Endothelial cell of umbilical vein (primary cell): ENCODE results near the gene SRPX. TPM values are rescaled to one million over a fixed set of nuclear protein-coding genes. Genes with fewer than 3 reads are reported as not detected.
A peak's percentile ranks its signal among the peaks of the same experiment; 100 is the strongest.

Source experiments
- BruUV-seq: library from RNA; stranded (reverse); fragments of 400-500 nt; replicated peaks from 2 replicates; lab custom pipeline; 2021; lab: Mats Ljungman, UMichigan
- CTCF ChIA-PET: fragments of 300-600, 350-600 bp; sonication (Branson Sonifier 250); formaldehyde crosslinking; loops from one replicate; lab custom pipeline; 2021; ENCODE audit warnings: antibody characterized with exemption, inconsistent platforms; lab: Charles Lee
- POLR2A ChIA-PET: fragments of 300-600, 350-600 bp; sonication (Branson Sonifier 250); formaldehyde crosslinking; loops from one replicate; lab custom pipeline; 2021; ENCODE audit warnings: antibody characterized with exemption, inconsistent platforms; lab: Charles Lee
- DNase-seq: peaks from one replicate; pipeline ENCODE4 v3.0.0-alpha.2; 2011; ENCODE audit warnings: low read depth, low spot score
- FAIRE-seq: peaks from 2 replicates; lab custom pipeline; 2011; peaks lifted over from hg19 to GRCh38; lab: Jason Lieb, UNC
- H2AFZ ChIP-seq: 2 replicates; pipeline ENCODE4 v1.6.0; 2012; ENCODE audit warnings: low read depth, low read length, control low read depth, inconsistent platforms
- H3K27ac ChIP-seq: 2 replicates; pipeline ENCODE4 v1.5.1; 2011; ENCODE audit warnings: low read depth, mild to moderate bottlenecking, control low read depth, low read length, moderate library complexity; ENCODE audit not compliant: insufficient read depth
- H3K27me3 ChIP-seq, 2 experiments: 2 replicates each; pipeline versions ENCODE4 v1.6.0 to v1.6.1; 2011; ENCODE audit warnings: low read length in 2 of 2, mixed read lengths in 1 of 2; ENCODE audit not compliant: control insufficient read depth in 2 of 2, insufficient read depth in 2 of 2
- H3K36me3 ChIP-seq, 2 experiments: 2 replicates in 1 of 2; 3 replicates in 1 of 2; pipeline ENCODE4 v1.5.1; 2011; ENCODE audit warnings: low read length in 2 of 2, mild to moderate bottlenecking in 1 of 2, moderate library complexity in 1 of 2; ENCODE audit not compliant: control insufficient read depth in 2 of 2, insufficient read depth in 2 of 2; ENCODE audit errors: extremely low read depth in 1 of 2
- H3K4me1 ChIP-seq: 3 replicates; pipeline ENCODE4 v1.5.1; 2011; ENCODE audit warnings: mild to moderate bottlenecking, low read length; ENCODE audit not compliant: control insufficient read depth, insufficient read depth; ENCODE audit errors: extremely low read depth
- H3K4me2 ChIP-seq: 2 replicates; pipeline ENCODE4 v1.6.1; 2011; ENCODE audit warnings: low read length, control low read depth, mixed read lengths; ENCODE audit not compliant: insufficient read depth
- H3K4me3 ChIP-seq, 3 experiments: fragments of 200-600 bp in 1 of 3; sonication (generic), shearing (Covaris generic) in 1 of 3; replicated peaks in 1 of 3; 2 replicates each; pipeline ENCODE4 v1.5.1; 2011 to 2016; ENCODE audit warnings: control low read depth in 3 of 3, low read length in 3 of 3, mild to moderate bottlenecking in 2 of 3, inconsistent platforms in 1 of 3, low read depth in 1 of 3, moderate library complexity in 1 of 3; ENCODE audit not compliant: insufficient read depth in 1 of 3
- H3K79me2 ChIP-seq: 2 replicates; pipeline ENCODE4 v1.6.0; 2012; ENCODE audit warnings: low read length, inconsistent platforms; ENCODE audit not compliant: control insufficient read depth, insufficient read depth
- H3K9ac ChIP-seq: replicated peaks from 2 replicates; pipeline ENCODE3; 2011; ENCODE audit warnings: low read length, control low read depth; ENCODE audit not compliant: insufficient read depth; ENCODE audit errors: extremely low read depth
- H3K9me1 ChIP-seq: replicated peaks from 3 replicates; pipeline ENCODE4 v1.6.0; 2011; ENCODE audit warnings: mild to moderate bottlenecking, low read length; ENCODE audit not compliant: control insufficient read depth, insufficient read depth; ENCODE audit errors: extremely low read depth
- H3K9me3 ChIP-seq: replicated peaks from 2 replicates; pipeline ENCODE4 v1.5.1; 2012; ENCODE audit warnings: low read length, inconsistent platforms; ENCODE audit not compliant: control insufficient read depth, insufficient read depth
- H4K20me1 ChIP-seq: replicated peaks from 2 replicates; pipeline ENCODE3; 2011; ENCODE audit warnings: mild to moderate bottlenecking, low read length; ENCODE audit not compliant: control insufficient read depth, insufficient read depth; ENCODE audit errors: extremely low read depth
- CTCF ChIP-seq, 2 donors: IDR thresholded peaks; 1 replicate in 1 of 2; 2 replicates in 1 of 2; pipeline ENCODE4 v1.5.1; 2011; ENCODE audit warnings: low read length in 2 of 2, mild to moderate bottlenecking in 2 of 2, moderate library complexity in 2 of 2, control low read depth in 1 of 2, inconsistent platforms in 1 of 2, low read depth in 1 of 2; ENCODE audit not compliant: insufficient read depth in 1 of 2; ENCODE audit errors: extremely low read depth in 1 of 2
- MYC ChIP-seq: IDR thresholded peaks from one replicate; pipeline ENCODE4 v1.6.1; 2011; ENCODE audit warnings: mild to moderate bottlenecking, low read depth, low read length
- dilution Hi-C: fragments of 300-500 bp; cut with MboI; formaldehyde crosslinking; loops from one replicate; pipeline ENCODE4 v1.15.0; 2019; ENCODE audit warnings: low sequenced_read_pairs; ENCODE audit not compliant: extremely low pct_ligation_motif_present
- intact Hi-C: fragments of 100-400 bp; cut with micrococcal nuclease; formaldehyde crosslinking; loops from one replicate; pipeline ENCODE4 v1.10.0; 2022
- polyA plus RNA-seq, 4 experiments: library from polyadenylated mRNA; depleted of rRNA in 3 of 4; stranded (reverse) in 3 of 4; unstranded in 1 of 4; fragments of >200 nt; gene quantifications; 2 replicates each; pipeline versions ENCODE4 v1.2.1 to v1.2.3, GENCODE V29; 2011 to 2012; ENCODE audit warnings: missing spikeins in 1 of 4
- total RNA-seq: library from RNA; stranded (reverse); gene quantifications from 2 replicates; pipeline ENCODE4 v1.2.3, GENCODE V29; 2021

SRPX gene
- total and polyA plus RNA-seq, 2 donors (not counting 3 experiments of a cell fraction or from before 2014, with no cell fraction given): 104 to 140 TPM

DNA sequence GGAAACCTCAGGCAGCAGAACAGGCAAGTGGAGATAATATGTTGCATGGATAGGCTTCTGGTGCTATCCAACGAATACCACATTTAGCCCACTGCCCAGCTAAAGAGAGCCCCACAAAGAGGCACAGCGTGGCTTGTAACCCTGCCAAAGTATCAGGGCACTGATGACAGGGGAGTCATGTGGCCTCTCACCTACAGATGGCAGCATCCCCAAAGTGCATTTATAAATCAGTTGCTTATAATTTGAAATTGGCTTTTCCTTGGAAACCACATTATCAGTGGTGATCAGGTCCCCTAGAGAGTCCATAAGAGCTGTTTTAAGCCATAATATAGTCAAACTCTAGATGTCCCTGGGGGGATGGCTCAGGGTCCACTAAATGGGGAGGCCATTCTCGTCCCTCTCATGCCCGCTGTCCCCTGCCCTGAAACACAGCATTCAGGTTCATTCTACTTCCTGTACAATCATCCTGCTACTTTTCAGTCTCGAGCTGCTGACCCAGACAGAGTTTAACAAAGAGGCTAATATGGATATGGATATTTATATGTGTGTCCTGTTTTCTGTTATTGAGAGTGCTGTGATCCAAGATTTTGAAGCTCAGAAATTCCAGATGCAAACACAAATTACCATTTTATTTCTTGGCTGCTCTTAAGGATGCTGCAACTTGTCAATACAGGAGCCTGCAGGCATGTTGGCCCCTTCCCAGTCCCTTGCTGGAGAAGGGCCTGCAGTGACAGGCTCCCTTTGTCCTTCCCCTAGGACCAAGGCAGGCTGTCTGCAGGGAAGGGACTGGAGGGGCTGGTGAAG is 28.5 kb downstream of the SRPX start:
- H3K27me3 ChIP-seq: no peaks in the 10 kb centered on the region
- ChIA-PET POLR2A (no interaction called here), CTCF (interaction anchor here (0.8 to 4.9 kb wide), 12 partner anchors 27 to 447 kb away, joined by 3 to 50 read pairs (median 5); partner anchors contain the start of genes RPGR and SRPX)
- H3K27ac ChIP-seq: no peak overlapping the region
- no peak overlapping the region for H2AFZ ChIP-seq
- dilution Hi-C loops (no loop called here), intact Hi-C loops (loop anchor here (1.0 kb wide), 1 partner anchor 135 kb away; the partner anchor contains the start of gene RPGR)
- no TSS peak for BruUV-seq
- peak; percentile 30 to 36 for TF ChIP-seq CTCF (IDR thresholded peaks at IDR 0.05; ENCODE audit: extremely low read depth in 1 of 2, insufficient read depth in 1 of 2, low read depth in 1 of 2, low read length in 2 of 2)
- TF ChIP-seq MYC: no peak
- H3K36me3 ChIP-seq: no peaks in the 10 kb centered on the region
- peaks cover 81% of the 10 kb centered on the region for H3K79me2 ChIP-seq
- peaks cover 3% of the 10 kb centered on the region for H3K9me1 ChIP-seq
- no peak overlapping the region for H3K4me3 ChIP-seq
- H3K9ac ChIP-seq: no peak overlapping the region
- no peaks in the 10 kb centered on the region for H3K4me1 ChIP-seq
- FAIRE-seq (no peak), DNase-seq (peak; percentile 29)
- no peaks in the 10 kb centered on the region for H3K9me3 ChIP-seq
- no peaks in the 10 kb centered on the region for H4K20me1 ChIP-seq
- no peak overlapping the region for H3K4me2 ChIP-seq
